ENCODE measurements around the gene OPN3. TPM values are rescaled to one million over a fixed set of nuclear protein-coding genes. Genes with fewer than 3 reads are reported as not detected.

Gene OPN3, protein sequence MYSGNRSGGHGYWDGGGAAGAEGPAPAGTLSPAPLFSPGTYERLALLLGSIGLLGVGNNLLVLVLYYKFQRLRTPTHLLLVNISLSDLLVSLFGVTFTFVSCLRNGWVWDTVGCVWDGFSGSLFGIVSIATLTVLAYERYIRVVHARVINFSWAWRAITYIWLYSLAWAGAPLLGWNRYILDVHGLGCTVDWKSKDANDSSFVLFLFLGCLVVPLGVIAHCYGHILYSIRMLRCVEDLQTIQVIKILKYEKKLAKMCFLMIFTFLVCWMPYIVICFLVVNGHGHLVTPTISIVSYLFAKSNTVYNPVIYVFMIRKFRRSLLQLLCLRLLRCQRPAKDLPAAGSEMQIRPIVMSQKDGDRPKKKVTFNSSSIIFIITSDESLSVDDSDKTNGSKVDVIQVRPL
- total RNA-seq (2012; rRNA removed) (21.1 and 21.9 TPM in 2 replicates), polyA plus RNA-seq (2012; rRNA removed) (11.0 and 16.4 TPM in 2 replicates), Bru-seq, nascent RNA (percentile 83 among the genes with signal in this experiment), BruChase-seq, experiment 1, labeled RNA remaining after a 6-hour chase (percentile 71 among the genes with signal in this experiment), BruChase-seq, experiment 2, labeled RNA remaining after a 2-hour chase (percentile 75 among the genes with signal in this experiment)
- polyA plus RNA-seq (2012; cell fraction: cytosol; rRNA removed), result 5.4 and 9.5 TPM in 2 replicates
- polyA plus RNA-seq (2012; cell fraction: nucleus; rRNA removed; ENCODE audit: low replicate concordance), result 3.1 and 11.8 TPM in 2 replicates
- long read RNA-seq, transcript OPN3-206 (3 exons, 1,816 nt), result minor isoform, 73 of 286 reads
- long read RNA-seq, transcript OPN3-201 (4 exons, 2,620 nt), result major isoform, 161 of 286 reads
- long read RNA-seq, transcript OPN3-204 (4 exons, 1,961 nt), result minor isoform, 9 of 286 reads
- long read RNA-seq, partial matches to known transcripts, result 3 of 286 reads
- long read RNA-seq, other reads (novel, unspliced or antisense), result 40 of 286 reads

GRCh38 chr1:241640149-241640866, at the start of gene OPN3, which contains the start of gene CHML:
Gene OPN3 (minus strand): TSS chr1:241640369. CDS start chr1:241640254, 115 bp downstream.
Gene CHML (minus strand): TSS chr1:241640369. CDS start chr1:241635766, 4,603 bp downstream.
- DNase-seq, result peak; percentile 79
- Histone ChIP-seq H2AK5ac (ENCODE audit: low read depth, low read length) (peak within 1 kb of the TSS; percentile 86; the same call in 1 of the 2 replicates), H3K9me1 (ENCODE audit: insufficient read depth, low read length) (peaks cover 11% of the 10 kb centered on the region), H3K18ac (ENCODE audit: low read depth, low read length) (peak within 1 kb of the TSS; percentile 99), H3K56ac (ENCODE audit: extremely low read depth, insufficient read depth, low read length) (peak within 1 kb of the TSS; percentile 67; the same call in 1 of the 2 replicates), H3K4me2 (ENCODE audit: low read depth, low read length) (peak within 1 kb of the TSS; percentile 91), H3K9me3 (ENCODE audit: control insufficient read depth, insufficient read depth, low read length) (no peaks in the 10 kb centered on the region), H3K4me3 (ENCODE audit: insufficient read depth, low read depth, low read length) (peak within 1 kb of the TSS; percentile 100), H3K4me1 (ENCODE audit: control insufficient read depth, insufficient read depth, low read length) (peaks cover 10% of the 10 kb centered on the region), H4K8ac (ENCODE audit: low read depth in 2 of 2, low read length in 2 of 2) (peak within 1 kb of the TSS; percentile 88 to 98), H3K14ac (replicated peaks; ENCODE audit: low read depth, low read length) (peak within 1 kb of the TSS; percentile 77), H2BK15ac (ENCODE audit: low read depth, low read length) (peak within 1 kb of the TSS; percentile 39; the same call in 1 of the 3 replicates), H2AFZ (replicated peaks; ENCODE audit: low read length, poor library complexity) (peak within 1 kb of the TSS; percentile 98), H2BK20ac (ENCODE audit: low read depth, low read length) (peak within 1 kb of the TSS; percentile 75; the same call in 1 of the 2 replicates), H3K79me1 (ENCODE audit: low read depth in 1 of 2, low read length in 2 of 2) (peaks cover 12 to 22% of the 10 kb centered on the region in 2 experiments), H2BK120ac (ENCODE audit: low read depth, low read length) (peak within 1 kb of the TSS; percentile 96), H2BK5ac (ENCODE audit: low read depth, low read length, poor library complexity, severe bottlenecking) (peak within 1 kb of the TSS; percentile 98), H4K91ac (ENCODE audit: insufficient read depth, low read depth, low read length) (peak within 1 kb of the TSS; percentile 73), H3K4ac (ENCODE audit: low read depth, low read length) (peak within 1 kb of the TSS; percentile 97), H3K23ac (ENCODE audit: low read depth, low read length) (peak within 1 kb of the TSS; percentile 92), H3K36me3 (ENCODE audit: control insufficient read depth, insufficient read depth, low read length) (peaks cover under 1% of the 10 kb centered on the region; the same call in 1 of the 2 replicates), H4K5ac (ENCODE audit: low read depth, low read length) (peak within 1 kb of the TSS; percentile 97), H4K20me1 (ENCODE audit: insufficient read depth, low read length) (0 out of 2 replicates have a peak, but pooled peaks cover 6% of the 10 kb centered on the region), H3K27me3 (ENCODE audit: control insufficient read depth, insufficient read depth, low read length) (no peaks in the 10 kb centered on the region), H3K9ac (ENCODE audit: low read depth, low read length) (peak within 1 kb of the TSS; percentile 100), H2AK9ac (replicated peaks; ENCODE audit: low read depth, low read length, poor library complexity) (peak within 1 kb of the TSS; percentile 60), H3K27ac (ENCODE audit: insufficient read depth, low read length) (peak within 1 kb of the TSS; percentile 100)
- no TSS peak for BruUV-seq (replicated peaks)
- intact Hi-C loops (cut with micrococcal nuclease), result loop anchor here (1.0 kb wide), 1 partner anchor 30 kb away; no protein-coding TSS in a partner anchor
- TF ChIP-seq MAZ (IDR thresholded peaks at IDR 0.05; ENCODE audit: borderline replicate concordance, low read depth, low read length), result peak; percentile 46; the same call in 1 of the 2 replicates
- TF ChIP-seq POLR2A (IDR thresholded peaks at IDR 0.05; ENCODE audit: low read depth, low read length), result peak; percentile 87
- no peak for TF ChIP-seq USF2 (IDR thresholded peaks at IDR 0.05; ENCODE audit: low read depth, low read length)
- peak; percentile 27; the same call in 1 of the 2 replicates for TF ChIP-seq MXI1 (IDR thresholded peaks at IDR 0.05; ENCODE audit: borderline replicate concordance, low read depth, low read length)
- peak; percentile 96 for ATAC-seq (ENCODE audit: low read depth)
- WGBS, 2 experiments (ENCODE audit: extremely low coverage in 2 of 2, insufficient read length in 1 of 2), result 8% methylated on average over 35 of the region's 81 CpGs; no CpG with 5 or more reads in 1 of the 2 experiments
- dilution Hi-C loops (cut with HindIII; ENCODE audit: low sequenced_read_pairs, unreplicated experiment), result no loop called here
- in situ Hi-C loops (cut with MboI; ENCODE audit: low sequenced_read_pairs), result no loop called here
- POLR2A ChIA-PET (ENCODE audit: unreplicated experiment), result interaction anchor here (0.5 to 1.2 kb wide), 3 partner anchors 201 to 1052 kb away, joined by 4 to 13 read pairs (median 5); no protein-coding TSS in a partner anchor
- CTCF ChIA-PET, result interaction anchor here (1.0 to 1.3 kb wide), 2 partner anchors 13 to 252 kb away, joined by 3 read pairs; no protein-coding TSS in a partner anchor

Data from IMR-90 (cell line).